ENCODE results near the gene GMDS. TPM values are rescaled to one million over a fixed set of nuclear protein-coding genes. Genes with fewer than 3 reads are reported as not detected.

Gene GMDS
- total and polyA plus RNA-seq, 2 donors (not counting 3 experiments of a cell fraction or from before 2014, with no cell fraction given): 9.8 to 23.5 TPM

GRCh38 chr6:1965596-1966224 lies 279.7 kb downstream of the GMDS start:
- CTCF ChIA-PET: interaction anchor here (1.6 kb wide), 1 partner anchor 27 kb away, joined by 4 read pairs; no protein-coding TSS in a partner anchor
- H2AFZ ChIP-seq (ENCODE audit: low read depth, low read length): no peak overlapping the region
- no TSS peak for BruUV-seq (replicated peaks)
- intact Hi-C loops (cut with micrococcal nuclease): no loop called here
- TF ChIP-seq FOS (IDR thresholded peaks at IDR 0.05; ENCODE audit: borderline replicate concordance, insufficient read depth, low read length) (no peak), MYC (IDR thresholded peaks at IDR 0.05; ENCODE audit: low read depth, low read length) (no peak), POLR2AphosphoS5 (IDR thresholded peaks at IDR 0.05; ENCODE audit: insufficient read depth, low read depth, low read length) (no peak), GATA2 (IDR thresholded peaks at IDR 0.05; ENCODE audit: insufficient read depth, insufficient read length, low read depth, low read length) (no peak), POLR2A (IDR thresholded peaks at IDR 0.05; ENCODE audit: low read depth, low read length) (no peak), JUN (IDR thresholded peaks at IDR 0.05; ENCODE audit: borderline replicate concordance, insufficient read depth, insufficient read length, low read depth) (no peak), EZH2 (IDR thresholded peaks at IDR 0.05; ENCODE audit: borderline replicate concordance, low read depth, low read length, severe bottlenecking) (no peak)
- TF ChIP-seq, protein P1, sequence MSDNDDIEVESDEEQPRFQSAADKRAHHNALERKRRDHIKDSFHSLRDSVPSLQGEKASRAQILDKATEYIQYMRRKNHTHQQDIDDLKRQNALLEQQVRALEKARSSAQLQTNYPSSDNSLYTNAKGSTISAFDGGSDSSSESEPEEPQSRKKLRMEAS (IDR thresholded peaks at IDR 0.05; ENCODE audit: insufficient read depth, insufficient read length): no peak
- TF ChIP-seq, protein P2, sequence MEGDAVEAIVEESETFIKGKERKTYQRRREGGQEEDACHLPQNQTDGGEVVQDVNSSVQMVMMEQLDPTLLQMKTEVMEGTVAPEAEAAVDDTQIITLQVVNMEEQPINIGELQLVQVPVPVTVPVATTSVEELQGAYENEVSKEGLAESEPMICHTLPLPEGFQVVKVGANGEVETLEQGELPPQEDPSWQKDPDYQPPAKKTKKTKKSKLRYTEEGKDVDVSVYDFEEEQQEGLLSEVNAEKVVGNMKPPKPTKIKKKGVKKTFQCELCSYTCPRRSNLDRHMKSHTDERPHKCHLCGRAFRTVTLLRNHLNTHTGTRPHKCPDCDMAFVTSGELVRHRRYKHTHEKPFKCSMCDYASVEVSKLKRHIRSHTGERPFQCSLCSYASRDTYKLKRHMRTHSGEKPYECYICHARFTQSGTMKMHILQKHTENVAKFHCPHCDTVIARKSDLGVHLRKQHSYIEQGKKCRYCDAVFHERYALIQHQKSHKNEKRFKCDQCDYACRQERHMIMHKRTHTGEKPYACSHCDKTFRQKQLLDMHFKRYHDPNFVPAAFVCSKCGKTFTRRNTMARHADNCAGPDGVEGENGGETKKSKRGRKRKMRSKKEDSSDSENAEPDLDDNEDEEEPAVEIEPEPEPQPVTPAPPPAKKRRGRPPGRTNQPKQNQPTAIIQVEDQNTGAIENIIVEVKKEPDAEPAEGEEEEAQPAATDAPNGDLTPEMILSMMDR (IDR thresholded peaks at IDR 0.05; ENCODE audit: extremely low read depth in 1 of 2, insufficient read depth in 1 of 2, low read depth in 1 of 2, low read length in 2 of 2): no peak
- no peak overlapping the region for H3K27ac ChIP-seq (ENCODE audit: insufficient read depth, low read depth, low read length)
- no peak for FAIRE-seq
- H3K9ac ChIP-seq (replicated peaks; ENCODE audit: extremely low read depth, insufficient read depth, low read length): no peak overlapping the region
- no peaks in the 10 kb centered on the region for H3K4me1 ChIP-seq (ENCODE audit: control insufficient read depth, extremely low read depth, insufficient read depth, low read length)
- no peaks in the 10 kb centered on the region for H3K36me3 ChIP-seq (ENCODE audit: control insufficient read depth in 2 of 2, extremely low read depth in 1 of 2, insufficient read depth in 2 of 2, low read length in 2 of 2)
- dilution Hi-C loops (cut with MboI; ENCODE audit: extremely low pct_ligation_motif_present, low sequenced_read_pairs): no loop called here
- no peaks in the 10 kb centered on the region for H4K20me1 ChIP-seq (replicated peaks; ENCODE audit: control insufficient read depth, extremely low read depth, insufficient read depth, low read length)
- no peak overlapping the region for H3K4me3 ChIP-seq (replicated peaks in 1 of 3; ENCODE audit: insufficient read depth in 1 of 3, low read depth in 1 of 3, low read length in 3 of 3)
- no peaks in the 10 kb centered on the region for H3K79me2 ChIP-seq (ENCODE audit: control insufficient read depth, insufficient read depth, low read length)
- H3K9me1 ChIP-seq (replicated peaks; ENCODE audit: control insufficient read depth, extremely low read depth, insufficient read depth, low read length): no peaks in the 10 kb centered on the region
- POLR2A ChIA-PET: no interaction called here
- no peak for DNase-seq (ENCODE audit: low read depth, low spot score)
- H3K4me2 ChIP-seq (ENCODE audit: insufficient read depth, low read length): no peak overlapping the region
- H3K27me3 ChIP-seq (ENCODE audit: control insufficient read depth in 2 of 2, insufficient read depth in 2 of 2, low read length in 2 of 2): no peaks in the 10 kb centered on the region
- no peaks in the 10 kb centered on the region for H3K9me3 ChIP-seq (replicated peaks; ENCODE audit: control insufficient read depth, insufficient read depth, low read length)

Data from endothelial cell of umbilical vein (primary cell).